ENCODE results near the gene BRSK1. TPM values are rescaled to one million over a fixed set of nuclear protein-coding genes. Genes with fewer than 3 reads are reported as not detected.

The BRSK1 gene
- polyA plus RNA-seq, 1 donor from 2014 or later = 213 TPM

- Histone ChIP-seq H2AFZ (ENCODE audit: low read depth, low read length) (no peak overlapping the region), H3K4me2 (ENCODE audit: low read length) (no peak overlapping the region), H3K79me2 (replicated peaks; ENCODE audit: insufficient read depth, low read length) (no peaks in the 10 kb centered on the region), H3K9ac (ENCODE audit: low read length) (no peak overlapping the region), H3K36me3 (ENCODE audit: insufficient read depth, low read length) (no peaks in the 10 kb centered on the region), H3K4me3 (ENCODE audit: low read length) (no peak overlapping the region), H3K27ac (ENCODE audit: low read length) (no peak overlapping the region), H3K27me3 (ENCODE audit: insufficient read depth, low read depth, low read length) (no peaks in the 10 kb centered on the region), H3F3A (ENCODE audit: insufficient read depth, low read length, poor library complexity, severe bottlenecking) (no peaks in the 10 kb centered on the region), H3K9me2 (ENCODE audit: insufficient read depth, low read length) (no peaks in the 10 kb centered on the region), H4K20me1 (ENCODE audit: insufficient read depth) (no peaks in the 10 kb centered on the region), H3K9me3 (ENCODE audit: low read length) (no peaks in the 10 kb centered on the region)
- TF ChIP-seq EP300 (conservative IDR thresholded peaks at IDR 0.05; ENCODE audit: poor library complexity, severe bottlenecking) (no peak), SMC3 (conservative IDR thresholded peaks at IDR 0.05; ENCODE audit: poor library complexity) (no peak), POLR2AphosphoS5 (IDR thresholded peaks at IDR 0.05) (no peak), RAD21 (conservative IDR thresholded peaks at IDR 0.05) (no peak), CTCF (IDR thresholded peaks at IDR 0.05; ENCODE audit: poor library complexity, severe bottlenecking) (no peak), EZH2 (IDR thresholded peaks at IDR 0.05; ENCODE audit: borderline replicate concordance, insufficient read depth, low read length, poor library complexity, severe bottlenecking) (no peak), REST (IDR thresholded peaks at IDR 0.05; ENCODE audit: borderline replicate concordance) (no peak), TAF1 (IDR thresholded peaks at IDR 0.05; ENCODE audit: low read depth) (no peak)
Observed at GRCh38 chr19:55264531-55264930, 19.3 kb upstream of the BRSK1 start.

- Histone ChIP-seq H3K4me2 (ENCODE audit: low read length) (no peak overlapping the region), H4K20me1 (ENCODE audit: insufficient read depth) (no peaks in the 10 kb centered on the region), H2AFZ (ENCODE audit: low read depth, low read length) (no peak overlapping the region), H3K27me3 (ENCODE audit: insufficient read depth, low read depth, low read length) (no peaks in the 10 kb centered on the region), H3K79me2 (replicated peaks; ENCODE audit: insufficient read depth, low read length) (no peaks in the 10 kb centered on the region), H3K9me2 (ENCODE audit: insufficient read depth, low read length) (no peaks in the 10 kb centered on the region), H3K9ac (ENCODE audit: low read length) (no peak overlapping the region), H3F3A (ENCODE audit: insufficient read depth, low read length, poor library complexity, severe bottlenecking) (no peaks in the 10 kb centered on the region), H3K4me3 (ENCODE audit: low read length) (no peak overlapping the region), H3K27ac (ENCODE audit: low read length) (no peak overlapping the region), H3K9me3 (ENCODE audit: low read length) (no peaks in the 10 kb centered on the region), H3K36me3 (ENCODE audit: insufficient read depth, low read length) (no peaks in the 10 kb centered on the region)
- TF ChIP-seq RAD21 (conservative IDR thresholded peaks at IDR 0.05) (no peak), POLR2AphosphoS5 (IDR thresholded peaks at IDR 0.05) (no peak), REST (IDR thresholded peaks at IDR 0.05; ENCODE audit: borderline replicate concordance) (no peak), TAF1 (IDR thresholded peaks at IDR 0.05; ENCODE audit: low read depth) (no peak), EZH2 (IDR thresholded peaks at IDR 0.05; ENCODE audit: borderline replicate concordance, insufficient read depth, low read length, poor library complexity, severe bottlenecking) (no peak), SMC3 (conservative IDR thresholded peaks at IDR 0.05; ENCODE audit: poor library complexity) (no peak), MXI1 (conservative IDR thresholded peaks at IDR 0.05; ENCODE audit: poor library complexity, severe bottlenecking) (no peak), EP300 (conservative IDR thresholded peaks at IDR 0.05; ENCODE audit: poor library complexity, severe bottlenecking) (no peak), CTCF (IDR thresholded peaks at IDR 0.05; ENCODE audit: poor library complexity, severe bottlenecking) (no peak)
Observed at GRCh38 chr19:55265173-55265572, 18.6 kb upstream of the BRSK1 start.

Measured in neural cell (in vitro differentiated cells).